Tibial nerve (tissue), 4 donors: ENCODE results near the gene ABCA5. TPM values are rescaled to one million over a fixed set of nuclear protein-coding genes. Genes with fewer than 3 reads are reported as not detected.

Source experiments
- DNase-seq, 2 donors: peaks; one replicate each; pipeline ENCODE4 v3.0.0-alpha.2; 2019; ENCODE audit warnings: low spot score in 2 of 2
- H3K27ac ChIP-seq, 4 donors: fragments of 200-600 bp; sonication (generic) in 3 of 4; one replicate each; pipeline ENCODE4 v1.5.1; 2017 to 2019; ENCODE audit warnings: mild to moderate bottlenecking in 1 of 4
- H3K27me3 ChIP-seq, 2 donors: fragments of 200-600 bp; sonication (generic) in 1 of 2; one replicate each; pipeline versions ENCODE4 v1.5.1 to v1.6.0; 2017 to 2019
- H3K36me3 ChIP-seq, 3 donors: fragments of 200-600 bp; sonication (generic); one replicate each; pipeline ENCODE4 v1.5.1; 2018 to 2019
- H3K4me1 ChIP-seq, 4 donors: fragments of 200-600 bp; sonication (generic) in 3 of 4; one replicate each; pipeline ENCODE4 v1.5.1; 2017 to 2019
- H3K4me3 ChIP-seq, 4 donors: fragments of 200-600 bp; sonication (generic) in 3 of 4; one replicate each; pipeline ENCODE4 v1.5.1; 2017 to 2019; ENCODE audit warnings: mild to moderate bottlenecking in 1 of 4, moderate library complexity in 1 of 4
- H3K9me3 ChIP-seq, 4 donors: fragments of 200-600 bp; sonication (generic) in 3 of 4; one replicate each; pipeline ENCODE4 v1.5.1; 2017 to 2019
- CTCF ChIP-seq, 5 experiments: fragments of 200-600 bp in 3 of 5; fragments of 450-650 bp in 2 of 5; sonication (generic) in 3 of 5; IDR thresholded peaks; one replicate each; pipeline ENCODE4 v1.5.1; 2016 to 2019; ENCODE audit warnings: antibody characterized with exemption in 5 of 5, mild to moderate bottlenecking in 3 of 5, moderate library complexity in 2 of 5
- EP300 ChIP-seq, 2 donors: sonication (generic); formaldehyde crosslinking; IDR thresholded peaks; one replicate each; pipeline ENCODE4 v1.6.1; 2017; ENCODE audit warnings: antibody characterized with exemption in 2 of 2, mild to moderate bottlenecking in 1 of 2
- POLR2A ChIP-seq, 2 donors: fragments of 450-650 bp; IDR thresholded peaks; one replicate each; pipeline ENCODE4 v1.6.1; 2017; ENCODE audit warnings: antibody characterized with exemption in 2 of 2, mild to moderate bottlenecking in 2 of 2, moderate library complexity in 2 of 2
- WGBS, 2 donors: methylation state at CpG; one replicate each; pipeline ENCODE4 v1.1.5; 2018; 5-methylcytosine and 5-hydroxymethylcytosine counted together
- total RNA-seq, 4 donors: library from RNA; depleted of rRNA; stranded (reverse); fragments of >200 nt; gene quantifications; one replicate each; pipeline ENCODE4 v1.1.0, GENCODE V29; 2016

ABCA5 gene
- total RNA-seq, 4 donors from 2014 or later: 37.5 to 79.0 (median 58.2) TPM

GRCh38 chr17:69232650-69233049 is 94.3 kb downstream of the ABCA5 start:
- Histone ChIP-seq H3K9me3 (peaks cover 0 to 35% (median 2%) of the 10 kb centered on the region in 4 donors), H3K4me1 (peaks cover 0 to 37% (median 3%) of the 10 kb centered on the region in 4 donors), H3K36me3 (no peaks in the 10 kb centered on the region), H3K27me3 (no peaks in the 10 kb centered on the region), H3K4me3 (no peak overlapping the region), H3K27ac (no peak overlapping the region)
- no peak for DNase-seq
- no peak for TF ChIP-seq POLR2A (IDR thresholded peaks at IDR 0.05)
- TF ChIP-seq CTCF (IDR thresholded peaks at IDR 0.05): no peak
- no peak for TF ChIP-seq EP300 (IDR thresholded peaks at IDR 0.05)

GRCh38 chr17:69231521-69231920 is 95.4 kb downstream of the ABCA5 start:
- Histone ChIP-seq H3K9me3 (peaks cover 0 to 35% (median 2%) of the 10 kb centered on the region in 4 donors), H3K27me3 (no peaks in the 10 kb centered on the region), H3K27ac (no peak overlapping the region), H3K4me1 (peaks cover 0 to 34% (median 3%) of the 10 kb centered on the region in 4 donors), H3K36me3 (no peaks in the 10 kb centered on the region), H3K4me3 (no peak overlapping the region)
- TF ChIP-seq POLR2A (IDR thresholded peaks at IDR 0.05): no peak
- TF ChIP-seq EP300 (IDR thresholded peaks at IDR 0.05): no peak
- TF ChIP-seq CTCF (IDR thresholded peaks at IDR 0.05): no peak
- no peak for DNase-seq
- WGBS, 2 donors: 58 to 68% methylated on average over 1 of the region's 1 CpG

- H3K4me1 ChIP-seq: peaks cover 0 to 29% (median 3%) of the 10 kb centered on the region in 4 donors
- no peak overlapping the region for H3K27ac ChIP-seq
- H3K9me3 ChIP-seq: peaks cover 0 to 35% (median 2%) of the 10 kb centered on the region in 4 donors
- H3K4me3 ChIP-seq: no peak overlapping the region
- DNase-seq: no peak
- no peaks in the 10 kb centered on the region for H3K27me3 ChIP-seq
- H3K36me3 ChIP-seq: no peaks in the 10 kb centered on the region
- 96 to 98% methylated on average over 3 of the region's 3 CpGs for WGBS, 2 donors
- TF ChIP-seq POLR2A (IDR thresholded peaks at IDR 0.05) (no peak), CTCF (IDR thresholded peaks at IDR 0.05) (no peak), EP300 (IDR thresholded peaks at IDR 0.05) (no peak)
These were observed 96.0 kb downstream of the ABCA5 start for GRCh38 chr17:69230939-69231338.

- WGBS, 2 donors: 36 to 42% methylated on average over 1 of the region's 1 CpG
- peaks cover 0 to 25% (median 1%) of the 10 kb centered on the region in 4 donors for H3K4me1 ChIP-seq
- H3K27ac ChIP-seq: peak within 1 kb of the TSS; percentile 24 to 84 (median 66)
- no peaks in the 10 kb centered on the region for H3K27me3 ChIP-seq
- DNase-seq: no peak
- peak within 1 kb of the TSS; percentile 22 to 41 (median 24) for H3K4me3 ChIP-seq
- no peak for TF ChIP-seq EP300 (IDR thresholded peaks at IDR 0.05)
- TF ChIP-seq POLR2A (IDR thresholded peaks at IDR 0.05): no peak
- TF ChIP-seq CTCF (IDR thresholded peaks at IDR 0.05): no peak
- no peaks in the 10 kb centered on the region for H3K36me3 ChIP-seq
- H3K9me3 ChIP-seq: peaks cover 0 to 30% (median 2%) of the 10 kb centered on the region in 4 donors
These were observed 98.4 kb downstream of the ABCA5 start, which contains the start of gene ABCA10 for GRCh38 chr17:69228576-69228975. Gene ABCA10 (minus strand): TSS chr17:69228824. CDS start chr17:69225358, 3,466 bp downstream.

- H3K36me3 ChIP-seq: no peaks in the 10 kb centered on the region
- peaks cover 0 to 26% (median 2%) of the 10 kb centered on the region in 4 donors for H3K9me3 ChIP-seq
- peak overlapping the region; percentile 22 to 41 (median 24) for H3K4me3 ChIP-seq
- peaks cover 0 to 25% (median 3%) of the 10 kb centered on the region in 4 donors for H3K4me1 ChIP-seq
- no peaks in the 10 kb centered on the region for H3K27me3 ChIP-seq
- no peak for DNase-seq
- H3K27ac ChIP-seq: peak overlapping the region; percentile 24 to 84 (median 66)
- TF ChIP-seq EP300 (IDR thresholded peaks at IDR 0.05): no peak
- TF ChIP-seq POLR2A (IDR thresholded peaks at IDR 0.05): no peak
- TF ChIP-seq CTCF (IDR thresholded peaks at IDR 0.05): no peak
These were observed 98.9 kb downstream of the ABCA5 start for GRCh38 chr17:69228018-69228417.
